Stimulated activated CD4-positive, alpha-beta T cell treated with anti-CD3 and anti-CD28 coated beads, Interleukin-1b, Interleukin-23, amount 100 ng/mL, for 1 hour (primary cell): ENCODE data around the gene TSHB.

Source experiments
- DNase-seq, 2 donors: peaks; one replicate each; pipeline ENCODE4 v3.0.0-alpha.2; 2020; ENCODE audit warnings: low read depth in 2 of 2

The TSHB gene

GRCh38 chr1:115059316-115059715, 29.7 kb downstream of the TSHB start:
- no peak for DNase-seq

- no peak for DNase-seq
Observed at GRCh38 chr1:115060501-115060900, 30.9 kb downstream of the TSHB start.

- DNase-seq = peak; percentile 58 to 80
Observed at GRCh38 chr1:115062542-115063004, 32.9 kb downstream of the TSHB start.

GRCh38 chr1:115063228-115063901, 33.7 kb downstream of the TSHB start:
- DNase-seq = no peak

- no peak for DNase-seq
Observed at GRCh38 chr1:115064461-115064860, 34.8 kb downstream of the TSHB start.

- DNase-seq = no peak
Observed at GRCh38 chr1:115065021-115065420, 35.4 kb downstream of the TSHB start.

- DNase-seq = no peak
Observed at GRCh38 chr1:115067161-115067859, 37.7 kb downstream of the TSHB start.

- DNase-seq = no peak
Observed at GRCh38 chr1:115068826-115069585, 39.4 kb downstream of the TSHB start.

GRCh38 chr1:115069659-115070308, 40.2 kb downstream of the TSHB start:
- DNase-seq = no peak

GRCh38 chr1:115071012-115071664, 41.5 kb downstream of the TSHB start:
- DNase-seq = no peak

GRCh38 chr1:115073298-115074087, 43.9 kb downstream of the TSHB start:
- no peak for DNase-seq

GRCh38 chr1:115074839-115075534, 45.4 kb downstream of the TSHB start:
- DNase-seq = no peak

GRCh38 chr1:115076384-115076915, 46.8 kb downstream of the TSHB start:
- DNase-seq = no peak

GRCh38 chr1:115077286-115077983, 47.8 kb downstream of the TSHB start:
- no peak for DNase-seq

- no peak for DNase-seq
Observed at GRCh38 chr1:115077984-115078330, 48.3 kb downstream of the TSHB start.

GRCh38 chr1:115078708-115079107, 49.1 kb downstream of the TSHB start:
- DNase-seq = no peak

GRCh38 chr1:115082949-115083348, 53.3 kb downstream of the TSHB start:
- DNase-seq = no peak
